SU-DHL-6 (cell line): Measurements from ENCODE around the gene FCHSD2.

Experiments
- EZH2phosphoT487 ChIP-seq: fragments of 200-600 bp; sonication (generic), shearing (Covaris generic); conservative IDR thresholded peaks from 2 replicates; pipeline ENCODE4 v1.6.1; 2018; ENCODE audit warnings: mild to moderate bottlenecking, antibody characterized with exemption, low read length, moderate library complexity, mixed read lengths
- TF ChIP-seq, protein P1 (sequence below): fragments of 200-600 bp; sonication (generic); IDR thresholded peaks from one replicate; pipeline ENCODE4 v1.5.1; 2017; ENCODE audit warnings: antibody characterized with exemption, mild to moderate bottlenecking, low read length, moderate library complexity; ENCODE audit not compliant: insufficient read depth, poor library complexity, severe bottlenecking

DNA sequence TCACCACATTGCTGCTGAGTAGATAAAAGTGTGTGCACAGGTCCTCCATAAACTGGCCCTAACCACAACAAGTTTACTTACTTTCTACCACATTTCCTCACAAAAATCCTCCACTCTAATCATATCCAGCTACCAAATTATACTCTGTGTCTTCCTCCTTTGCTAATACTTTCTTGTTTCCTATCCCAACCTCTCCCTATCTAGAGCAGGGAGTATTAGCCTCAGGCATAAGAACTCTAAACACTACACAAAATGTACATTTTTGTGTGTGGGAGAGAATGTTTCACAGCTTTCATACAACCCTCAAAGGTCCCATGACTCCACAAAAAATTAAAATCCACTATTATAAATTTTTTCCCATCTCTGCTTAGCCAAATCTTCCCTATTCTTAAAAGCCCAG lies 255.5 kb downstream of the FCHSD2 start:
- TF ChIP-seq, protein P1, sequence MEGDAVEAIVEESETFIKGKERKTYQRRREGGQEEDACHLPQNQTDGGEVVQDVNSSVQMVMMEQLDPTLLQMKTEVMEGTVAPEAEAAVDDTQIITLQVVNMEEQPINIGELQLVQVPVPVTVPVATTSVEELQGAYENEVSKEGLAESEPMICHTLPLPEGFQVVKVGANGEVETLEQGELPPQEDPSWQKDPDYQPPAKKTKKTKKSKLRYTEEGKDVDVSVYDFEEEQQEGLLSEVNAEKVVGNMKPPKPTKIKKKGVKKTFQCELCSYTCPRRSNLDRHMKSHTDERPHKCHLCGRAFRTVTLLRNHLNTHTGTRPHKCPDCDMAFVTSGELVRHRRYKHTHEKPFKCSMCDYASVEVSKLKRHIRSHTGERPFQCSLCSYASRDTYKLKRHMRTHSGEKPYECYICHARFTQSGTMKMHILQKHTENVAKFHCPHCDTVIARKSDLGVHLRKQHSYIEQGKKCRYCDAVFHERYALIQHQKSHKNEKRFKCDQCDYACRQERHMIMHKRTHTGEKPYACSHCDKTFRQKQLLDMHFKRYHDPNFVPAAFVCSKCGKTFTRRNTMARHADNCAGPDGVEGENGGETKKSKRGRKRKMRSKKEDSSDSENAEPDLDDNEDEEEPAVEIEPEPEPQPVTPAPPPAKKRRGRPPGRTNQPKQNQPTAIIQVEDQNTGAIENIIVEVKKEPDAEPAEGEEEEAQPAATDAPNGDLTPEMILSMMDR = no peak
- no peak for TF ChIP-seq EZH2phosphoT487
